ENCODE measurements around the gene TCEANC. TPM values are rescaled to one million over a fixed set of nuclear protein-coding genes. Genes with fewer than 3 reads are reported as not detected.

Gene TCEANC
- total and polyA plus RNA-seq, 2 of the 4 experiments (the other 2 are of a cell fraction): 0.99 to 2.5 TPM

- Histone ChIP-seq H3K27me3 (ENCODE audit: control insufficient read depth, insufficient read depth, low read length) (no peaks in the 10 kb centered on the region), H3K4me1 (ENCODE audit: control insufficient read depth, insufficient read depth, low read length) (peaks cover 8% of the 10 kb centered on the region), H3K23ac (ENCODE audit: low read depth, low read length) (no peak overlapping the region; the same call in 1 of the 2 replicates), H3K9me1 (ENCODE audit: insufficient read depth, low read length) (0 out of 2 replicates have a peak, but pooled peaks cover 2% of the 10 kb centered on the region), H4K20me1 (ENCODE audit: insufficient read depth, low read length) (peaks cover 4% of the 10 kb centered on the region; the same call in 1 of the 2 replicates), H3K18ac (ENCODE audit: low read depth, low read length) (peak overlapping the region; percentile 66), H3K4me2 (ENCODE audit: low read depth, low read length) (peak overlapping the region; percentile 64), H2AK9ac (replicated peaks; ENCODE audit: low read depth, low read length, poor library complexity) (no peak overlapping the region), H2AK5ac (ENCODE audit: low read depth, low read length) (no peak overlapping the region), H4K8ac (ENCODE audit: low read depth in 2 of 2, low read length in 2 of 2) (peak overlapping the region in 1 of 2 experiments; percentile 75; a peak in 2 of 4 replicates), H3K14ac (replicated peaks; ENCODE audit: low read depth, low read length) (peak overlapping the region; percentile 76), H4K91ac (ENCODE audit: insufficient read depth, low read depth, low read length) (peak overlapping the region; percentile 86), H3K79me1 (ENCODE audit: low read depth in 1 of 2, low read length in 2 of 2) (no peaks in the 10 kb centered on the region), H2BK20ac (ENCODE audit: low read depth, low read length) (peak overlapping the region; percentile 85), H3K4ac (ENCODE audit: low read depth, low read length) (peak overlapping the region; percentile 17), H2AFZ (replicated peaks; ENCODE audit: low read length, poor library complexity) (peak overlapping the region; percentile 68), H4K5ac (ENCODE audit: low read depth, low read length) (peak overlapping the region; percentile 79), H3K4me3 (ENCODE audit: insufficient read depth, low read depth, low read length) (no peak overlapping the region), H3K36me3 (ENCODE audit: control insufficient read depth, insufficient read depth, low read length) (no peaks in the 10 kb centered on the region), H3K9ac (ENCODE audit: low read depth, low read length) (peak overlapping the region; percentile 33), H2BK5ac (ENCODE audit: low read depth, low read length, poor library complexity, severe bottlenecking) (peak overlapping the region; percentile 88), H3K56ac (ENCODE audit: extremely low read depth, insufficient read depth, low read length) (no peak overlapping the region), H3K27ac (ENCODE audit: insufficient read depth, low read length) (peak overlapping the region; percentile 78; the same call in 1 of the 2 replicates), H3K9me3 (ENCODE audit: control insufficient read depth, insufficient read depth, low read length) (no peaks in the 10 kb centered on the region), H2BK120ac (ENCODE audit: low read depth, low read length) (peak overlapping the region; percentile 89), H2BK15ac (ENCODE audit: low read depth, low read length) (0 out of 3 replicates have a peak overlapping the region, but pooled peaks have one; percentile 27)
- intact Hi-C loops (cut with micrococcal nuclease) (loop anchor here (5.0 to 10.0 kb wide), 3 partner anchors 125 to 833 kb away; no protein-coding TSS in a partner anchor), in situ Hi-C loops (cut with MboI; ENCODE audit: low sequenced_read_pairs) (loop anchor here (25.0 kb wide), 1 partner anchor 135 kb away; no protein-coding TSS in a partner anchor), dilution Hi-C loops (cut with HindIII; ENCODE audit: low sequenced_read_pairs, unreplicated experiment) (no loop called here)
- CTCF ChIA-PET: no interaction called here
- POLR2A ChIA-PET (ENCODE audit: unreplicated experiment): no interaction called here
- ATAC-seq (ENCODE audit: low read depth): peak; percentile 48
- 17% methylated on average over 2 of the region's 8 CpGs; no CpG with 5 or more reads in 1 of the 2 experiments for WGBS, 2 experiments (ENCODE audit: extremely low coverage in 2 of 2, insufficient read length in 1 of 2)
- BruUV-seq (replicated peaks): no TSS peak
- peak; percentile 71 for TF ChIP-seq USF2 (IDR thresholded peaks at IDR 0.05; ENCODE audit: low read depth, low read length)
- TF ChIP-seq BHLHE40 (IDR thresholded peaks at IDR 0.05; ENCODE audit: low read depth, low read length): no peak
- TF ChIP-seq MXI1 (IDR thresholded peaks at IDR 0.05; ENCODE audit: borderline replicate concordance, low read depth, low read length): 0 out of 2 replicates have a peak, but pooled peaks have one; percentile 19
- no peak for TF ChIP-seq MAZ (IDR thresholded peaks at IDR 0.05; ENCODE audit: borderline replicate concordance, low read depth, low read length)
- no peak for TF ChIP-seq POLR2A (IDR thresholded peaks at IDR 0.05; ENCODE audit: low read depth, low read length)
- no peak for TF ChIP-seq SMC3 (IDR thresholded peaks at IDR 0.05; ENCODE audit: low read depth, low read length)
- TF ChIP-seq, protein P1, sequence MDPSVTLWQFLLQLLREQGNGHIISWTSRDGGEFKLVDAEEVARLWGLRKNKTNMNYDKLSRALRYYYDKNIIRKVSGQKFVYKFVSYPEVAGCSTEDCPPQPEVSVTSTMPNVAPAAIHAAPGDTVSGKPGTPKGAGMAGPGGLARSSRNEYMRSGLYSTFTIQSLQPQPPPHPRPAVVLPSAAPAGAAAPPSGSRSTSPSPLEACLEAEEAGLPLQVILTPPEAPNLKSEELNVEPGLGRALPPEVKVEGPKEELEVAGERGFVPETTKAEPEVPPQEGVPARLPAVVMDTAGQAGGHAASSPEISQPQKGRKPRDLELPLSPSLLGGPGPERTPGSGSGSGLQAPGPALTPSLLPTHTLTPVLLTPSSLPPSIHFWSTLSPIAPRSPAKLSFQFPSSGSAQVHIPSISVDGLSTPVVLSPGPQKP (IDR thresholded peaks at IDR 0.05; ENCODE audit: borderline replicate concordance, low read depth, low read length): no peak
- TF ChIP-seq CTCF (conservative IDR thresholded peaks at IDR 0.05; ENCODE audit: low read depth, low read length): no peak
- TF ChIP-seq FOS (IDR thresholded peaks at IDR 0.05; ENCODE audit: low read depth, low read length): peak; percentile 65; the same call in 1 of the 2 replicates
- TF ChIP-seq RCOR1 (IDR thresholded peaks at IDR 0.05; ENCODE audit: insufficient replicate concordance, low read length): no peak
- peak; percentile 89 for DNase-seq
Measured at GRCh38 chrX:13647709-13648212, 5.2 kb upstream of the TCEANC start.
